Ovary (tissue), 9 donors: Measurements from ENCODE around the gene AP4S1. TPM values are rescaled to one million over a fixed set of nuclear protein-coding genes. Genes with fewer than 3 reads are reported as not detected.
"Not testable (repeated sequence)": the region's sequence is repeated elsewhere in the genome, so short reads cannot be mapped to it uniquely, and the experiment has no call there.

Source experiments
- DNase-seq, 5 donors: peaks; one replicate each; pipeline ENCODE4 v3.0.0-alpha.2; 2019 to 2020
- H3K27ac ChIP-seq, 2 donors: fragments of 200-600 bp; one replicate each; pipeline versions ENCODE4 v1.5.1 to v1.8.0; 2019 to 2022
- H3K27me3 ChIP-seq: fragments of 200-600 bp; one replicate; pipeline ENCODE4 v1.8.0; 2022
- H3K36me3 ChIP-seq: fragments of 200-600 bp; sonication (generic); one replicate; pipeline ENCODE4 v1.5.1; 2019
- H3K4me1 ChIP-seq: one replicate; pipeline ENCODE4 v1.8.1; 2013; ENCODE audit warnings: mild to moderate bottlenecking, moderate library complexity; ENCODE audit not compliant: insufficient read depth
- H3K4me3 ChIP-seq: fragments of 200-600 bp; sonication (generic); one replicate; pipeline ENCODE4 v1.5.1; 2017
- H3K9me3 ChIP-seq, 2 donors: fragments of 200-600 bp in 1 of 2; sonication (generic) in 1 of 2; one replicate each; pipeline versions ENCODE4 v1.5.1 to v1.8.1; 2013 to 2019; ENCODE audit warnings: mild to moderate bottlenecking in 1 of 2, moderate library complexity in 1 of 2
- EP300 ChIP-seq: sonication (generic); formaldehyde crosslinking; IDR thresholded peaks from one replicate; pipeline ENCODE4 v1.6.1; 2017; ENCODE audit warnings: antibody characterized with exemption
- POLR2A ChIP-seq: fragments of 450-650 bp; IDR thresholded peaks from one replicate; pipeline ENCODE4 v1.6.1; 2017; ENCODE audit warnings: antibody characterized with exemption, mild to moderate bottlenecking, moderate library complexity
- WGBS, 3 donors: extraction: QIAGEN DNeasy Blood & Tissue Kit in 1 of 3; methylation state at CpG; one replicate each; pipeline versions ENCODE4 v1.1.5 to v1.1.7; 2013 to 2017; 5-methylcytosine and 5-hydroxymethylcytosine counted together
- intact Hi-C, 4 donors: fragments of 100-400 bp; cut with DNase I; formaldehyde crosslinking; loops; one replicate each; pipeline versions ENCODE4 v1.11.0 to v1.15.1; 2022 to 2023
- polyA plus RNA-seq, 2 donors: library from polyadenylated mRNA; stranded (reverse); fragments of 200-250 nt in 1 of 2; fragments of 350-450 nt in 1 of 2; fragmentation: Illumina TruSeq in 1 of 2; extraction: RNeasy Lipid Tissue Mini Kit (QIAGEN cat#74804) in 1 of 2; gene quantifications; one replicate each; pipeline ENCODE4 v1.2.3, GENCODE V29; 2013 to 2014
- total RNA-seq, 7 donors: library from RNA; depleted of rRNA in 2 of 7; stranded (reverse); fragments of >200 nt in 2 of 7; fragmentation: NEBNext Ultra II Directional in 3 of 7; extraction: Animal tissue kit (Norgen Biotek cat#: 25700) in 3 of 7; gene quantifications; one replicate each; pipeline versions ENCODE4 v1.1.0 to v1.2.4, GENCODE V29; 2016 to 2023
- TF ChIP-seq, protein P1 (sequence below), 3 donors: fragments of 450-650 bp in 2 of 3; fragments of 200-600 bp in 1 of 3; IDR thresholded peaks; one replicate each; pipeline versions ENCODE4 v1.5.1 to v1.8.0; 2016 to 2022; ENCODE audit warnings: antibody characterized with exemption in 3 of 3, mild to moderate bottlenecking in 1 of 3
- donor health status: DM: no; HTN: no; CAD: no; lungs with moderate emphysema.
- donor health status: DM: no; HTN: no; CAD: no.
- donor health status: Bipolar disorder and iron deficiency.
- donor health status: DM: yes; HTN: yes; CAD: no.
- donor health status: DM: no; HTN: no; CAD: no.
- donor health status: DM: yes; HTN: yes; CAD: no.

The AP4S1 gene
- total and polyA plus RNA-seq, 9 donors: 7.9 to 19.3 (median 12.8) TPM

- TF ChIP-seq, protein P1, sequence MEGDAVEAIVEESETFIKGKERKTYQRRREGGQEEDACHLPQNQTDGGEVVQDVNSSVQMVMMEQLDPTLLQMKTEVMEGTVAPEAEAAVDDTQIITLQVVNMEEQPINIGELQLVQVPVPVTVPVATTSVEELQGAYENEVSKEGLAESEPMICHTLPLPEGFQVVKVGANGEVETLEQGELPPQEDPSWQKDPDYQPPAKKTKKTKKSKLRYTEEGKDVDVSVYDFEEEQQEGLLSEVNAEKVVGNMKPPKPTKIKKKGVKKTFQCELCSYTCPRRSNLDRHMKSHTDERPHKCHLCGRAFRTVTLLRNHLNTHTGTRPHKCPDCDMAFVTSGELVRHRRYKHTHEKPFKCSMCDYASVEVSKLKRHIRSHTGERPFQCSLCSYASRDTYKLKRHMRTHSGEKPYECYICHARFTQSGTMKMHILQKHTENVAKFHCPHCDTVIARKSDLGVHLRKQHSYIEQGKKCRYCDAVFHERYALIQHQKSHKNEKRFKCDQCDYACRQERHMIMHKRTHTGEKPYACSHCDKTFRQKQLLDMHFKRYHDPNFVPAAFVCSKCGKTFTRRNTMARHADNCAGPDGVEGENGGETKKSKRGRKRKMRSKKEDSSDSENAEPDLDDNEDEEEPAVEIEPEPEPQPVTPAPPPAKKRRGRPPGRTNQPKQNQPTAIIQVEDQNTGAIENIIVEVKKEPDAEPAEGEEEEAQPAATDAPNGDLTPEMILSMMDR (IDR thresholded peaks at IDR 0.05): no peak
- no peak for TF ChIP-seq EP300
- no peak for TF ChIP-seq POLR2A
- Histone ChIP-seq H3K27ac (no peak overlapping the region), H3K36me3 (no peaks in the 10 kb centered on the region), H3K4me1 (peaks cover 3% of the 10 kb centered on the region), H3K9me3 (no peaks in the 10 kb centered on the region), H3K27me3 (no peaks in the 10 kb centered on the region), H3K4me3 (no peak overlapping the region)
- 90 to 96% (median 94%) methylated on average over 1 of the region's 1 CpG for WGBS, 3 donors
- intact Hi-C loops: no loop called here
- DNase-seq: no peak
Measured at GRCh38 chr14:31042300-31042699, 16.9 kb downstream of the AP4S1 start.

- H3K9me3 ChIP-seq, H3K4me1 ChIP-seq, H3K36me3 ChIP-seq, H3K27ac ChIP-seq, H3K27me3 ChIP-seq, intact Hi-C loops, H3K4me3 ChIP-seq, DNase-seq: not testable (repeated sequence)
- 90 to 94% (median 92%) methylated on average over 10 of the region's 10 CpGs for WGBS, 3 donors
Measured at GRCh38 chr14:31042893-31043292, 17.4 kb downstream of the AP4S1 start.

- no peak for DNase-seq
- Histone ChIP-seq H3K9me3 (no peaks in the 10 kb centered on the region), H3K27ac (no peak overlapping the region), H3K4me1 (peaks cover 1% of the 10 kb centered on the region), H3K36me3 (no peaks in the 10 kb centered on the region), H3K27me3 (no peaks in the 10 kb centered on the region), H3K4me3 (no peak overlapping the region)
- intact Hi-C loops: no loop called here
- TF ChIP-seq EP300: no peak
- TF ChIP-seq, protein P1 (IDR thresholded peaks at IDR 0.05): no peak
- no peak for TF ChIP-seq POLR2A
- 42 to 58% (median 54%) methylated on average over 3 of the region's 3 CpGs for WGBS, 3 donors
Measured at GRCh38 chr14:31043379-31043778, 17.9 kb downstream of the AP4S1 start.

- no peak for TF ChIP-seq EP300
- TF ChIP-seq, protein P1 (IDR thresholded peaks at IDR 0.05): no peak
- TF ChIP-seq POLR2A: no peak
- Histone ChIP-seq H3K4me1 (no peaks in the 10 kb centered on the region), H3K27me3 (no peaks in the 10 kb centered on the region), H3K36me3 (no peaks in the 10 kb centered on the region), H3K4me3 (no peak overlapping the region), H3K27ac (no peak overlapping the region), H3K9me3 (no peaks in the 10 kb centered on the region)
- DNase-seq: no peak
- WGBS, 3 donors: 97 to 99% (median 98%) methylated on average over 7 to 8 of the region's 8 CpGs
- intact Hi-C loops: no loop called here
Measured at GRCh38 chr14:31045501-31046080, 20.1 kb downstream of the AP4S1 start.

DNA sequence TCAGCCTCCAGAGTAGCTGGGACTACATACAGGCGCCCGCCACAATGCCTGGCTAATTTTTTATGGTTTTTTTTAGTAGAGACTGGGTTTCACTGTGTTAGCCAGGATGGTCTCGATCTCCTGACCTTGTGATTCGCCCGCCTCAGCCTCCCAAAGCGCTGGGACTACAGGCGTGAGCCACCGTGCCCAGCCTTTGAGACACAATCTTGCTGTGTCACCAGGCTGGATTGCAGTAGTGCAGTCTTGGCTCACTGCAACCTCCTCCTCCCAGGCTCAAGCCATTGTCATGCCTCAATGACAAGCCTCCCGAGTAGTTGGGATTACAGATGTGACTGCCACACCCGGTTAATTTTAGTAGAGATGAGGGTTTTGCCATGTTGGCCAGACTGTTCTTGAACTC lies 22.1 kb downstream of the AP4S1 start:
- WGBS, 3 donors: 96 to 97% (median 97%) methylated on average over 10 of the region's 10 CpGs
- H3K27ac ChIP-seq: no peak overlapping the region

More for the DNA sequence above, 22.1 kb downstream of the AP4S1 start:
- TF ChIP-seq, protein P1 (IDR thresholded peaks at IDR 0.05): no peak
- TF ChIP-seq POLR2A (no peak), EP300 (no peak)
- DNase-seq: no peak
- no peaks in the 10 kb centered on the region for H3K4me1 ChIP-seq
- H3K9me3 ChIP-seq: no peaks in the 10 kb centered on the region
- H3K27me3 ChIP-seq: no peaks in the 10 kb centered on the region
- H3K36me3 ChIP-seq: no peaks in the 10 kb centered on the region
- intact Hi-C loops: no loop called here
- no peak overlapping the region for H3K4me3 ChIP-seq
